ENCODE measurements around the gene LEPROT.

LEPROT gene

DNA sequence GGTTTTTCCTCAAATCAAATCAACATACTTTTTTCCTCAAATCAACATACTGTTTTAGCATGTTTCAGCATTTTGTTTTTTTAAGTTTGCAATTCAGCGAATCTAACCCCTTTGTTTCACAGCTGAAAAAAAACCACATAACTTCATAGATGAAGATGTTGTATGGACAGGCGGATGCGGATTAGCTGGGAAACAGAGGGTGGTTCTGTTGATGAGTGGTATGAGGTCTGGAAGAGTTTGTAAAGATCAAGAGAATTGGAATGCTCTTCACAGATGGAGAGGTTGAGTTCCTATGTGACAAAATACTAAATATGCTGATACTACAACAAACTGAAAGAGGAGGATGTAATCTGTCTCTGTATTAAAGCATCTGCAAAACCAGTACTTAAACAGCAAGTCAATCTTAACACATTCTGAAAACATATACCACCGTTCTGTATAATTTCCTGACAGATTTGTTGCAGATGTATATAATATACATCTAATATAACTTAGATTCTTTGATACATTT, 10.6 kb upstream of the LEPROT start:
- intact Hi-C loops (cut with DNase I) = no loop called here
- no peak for DNase-seq

DNA sequence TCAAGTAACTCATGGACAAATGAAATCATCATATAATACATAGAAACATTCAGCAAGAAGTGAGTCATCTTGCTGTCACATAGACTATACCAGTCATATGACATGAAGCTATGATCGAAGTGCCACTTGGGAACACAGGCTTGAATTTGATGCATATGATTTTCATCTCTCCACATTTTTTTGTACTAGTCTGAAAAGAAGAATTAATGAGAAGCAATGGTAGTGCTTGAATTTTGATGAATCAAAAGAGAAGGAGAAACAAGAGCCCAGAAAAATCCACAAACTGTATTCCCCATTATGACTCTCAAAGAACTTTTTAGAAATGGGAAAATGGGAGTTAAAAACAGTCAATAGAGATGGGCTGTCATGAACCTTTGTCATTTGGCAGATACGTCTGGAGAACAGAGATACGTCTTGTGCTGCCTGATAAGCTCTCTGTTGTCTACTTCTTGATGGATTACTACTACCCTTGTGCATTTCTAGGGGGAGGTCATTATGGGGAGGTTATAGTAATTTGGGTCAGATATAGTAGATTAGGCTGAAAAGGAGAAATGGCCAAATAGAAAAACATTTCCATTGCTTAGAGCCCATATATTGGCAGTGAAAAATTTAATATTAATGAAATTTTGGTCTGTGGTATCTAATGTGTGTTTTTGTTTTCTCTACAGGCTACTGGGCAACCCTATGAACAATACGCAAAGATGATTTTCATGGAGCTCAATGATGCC, 8.0 kb upstream of the LEPROT start:
- intact Hi-C loops (cut with DNase I) = no loop called here
- DNase-seq = no peak

DNA sequence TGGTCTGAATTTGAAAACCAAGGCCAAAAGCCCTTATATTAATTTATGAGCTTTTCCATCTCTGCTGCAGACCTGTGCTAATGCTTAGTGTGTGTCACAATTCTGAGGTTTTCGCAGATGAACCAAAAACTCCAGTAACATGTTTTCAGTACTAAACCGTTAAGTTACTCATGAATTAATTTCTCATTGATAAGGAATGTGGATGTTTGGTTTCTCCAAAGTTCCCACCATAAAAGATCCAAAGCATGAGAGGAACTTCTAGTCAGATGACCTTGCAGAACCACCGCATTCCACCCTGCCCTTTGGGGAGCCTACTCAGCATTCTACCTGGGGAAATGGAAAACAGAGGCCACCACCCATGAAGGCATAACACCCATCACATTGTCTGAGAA, 7.5 kb upstream of the LEPROT start:
- intact Hi-C loops (cut with DNase I) = no loop called here
- DNase-seq = no peak

DNA sequence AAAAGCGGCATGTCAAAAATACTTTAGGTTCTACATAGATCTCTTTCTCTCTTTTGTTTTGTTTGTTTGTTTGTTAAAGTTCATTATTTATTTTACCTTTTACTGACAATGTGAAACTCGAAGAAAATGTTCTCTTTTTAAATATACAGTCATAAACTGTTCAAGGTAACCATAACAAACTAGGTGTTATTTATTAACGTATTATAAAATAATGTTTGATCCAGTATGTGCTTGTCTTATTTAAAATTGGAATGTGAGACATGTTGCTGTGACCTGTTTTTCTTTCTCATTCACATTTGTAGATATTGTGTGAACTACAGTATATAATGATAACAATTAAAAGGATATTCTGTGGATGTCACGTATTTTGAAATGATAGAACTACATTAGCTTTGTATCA, 5.9 kb upstream of the LEPROT start:
- intact Hi-C loops (cut with DNase I) = no loop called here
- DNase-seq = no peak

DNA sequence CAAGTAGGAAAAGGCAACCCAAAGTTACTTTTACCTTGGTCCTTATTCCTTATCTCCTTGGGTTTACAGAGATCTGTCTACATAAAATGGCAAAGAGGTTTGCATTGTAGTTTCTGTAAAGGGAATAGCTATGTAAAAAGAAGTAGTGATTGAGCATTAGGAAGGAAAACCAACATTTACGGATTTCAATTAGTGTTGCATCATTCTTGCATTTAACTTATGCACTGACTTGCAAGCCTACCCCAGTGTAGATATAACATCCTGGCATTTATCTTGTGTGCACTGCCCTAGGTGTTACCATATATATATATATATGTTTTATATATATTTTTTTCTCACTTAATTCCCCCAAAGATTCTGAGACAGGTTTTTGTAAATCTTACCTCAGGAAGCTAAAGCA, 3.7 kb upstream of the LEPROT start:
- DNase-seq = no peak
- intact Hi-C loops (cut with DNase I) = no loop called here

DNA sequence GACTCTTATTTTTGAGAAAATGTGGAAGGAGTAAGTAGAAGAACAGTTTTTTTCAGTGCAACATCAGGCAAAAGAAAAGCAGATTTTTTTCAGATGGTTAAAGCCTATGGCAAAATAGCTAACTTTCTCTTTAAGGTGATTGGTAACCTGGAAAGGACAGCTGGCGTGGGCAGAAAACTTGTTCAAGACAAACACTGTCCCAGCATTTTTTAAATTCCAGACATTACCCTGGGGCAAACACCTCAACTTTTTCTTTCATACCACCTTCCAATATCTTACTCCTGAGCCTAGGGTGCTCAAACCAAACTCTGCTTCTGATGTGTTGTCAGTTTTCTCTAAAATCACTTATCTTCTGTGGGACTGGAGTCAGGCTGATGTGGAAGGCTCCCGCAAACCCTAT, 2.7 kb upstream of the LEPROT start:
- intact Hi-C loops (cut with DNase I) = no loop called here

DNA sequence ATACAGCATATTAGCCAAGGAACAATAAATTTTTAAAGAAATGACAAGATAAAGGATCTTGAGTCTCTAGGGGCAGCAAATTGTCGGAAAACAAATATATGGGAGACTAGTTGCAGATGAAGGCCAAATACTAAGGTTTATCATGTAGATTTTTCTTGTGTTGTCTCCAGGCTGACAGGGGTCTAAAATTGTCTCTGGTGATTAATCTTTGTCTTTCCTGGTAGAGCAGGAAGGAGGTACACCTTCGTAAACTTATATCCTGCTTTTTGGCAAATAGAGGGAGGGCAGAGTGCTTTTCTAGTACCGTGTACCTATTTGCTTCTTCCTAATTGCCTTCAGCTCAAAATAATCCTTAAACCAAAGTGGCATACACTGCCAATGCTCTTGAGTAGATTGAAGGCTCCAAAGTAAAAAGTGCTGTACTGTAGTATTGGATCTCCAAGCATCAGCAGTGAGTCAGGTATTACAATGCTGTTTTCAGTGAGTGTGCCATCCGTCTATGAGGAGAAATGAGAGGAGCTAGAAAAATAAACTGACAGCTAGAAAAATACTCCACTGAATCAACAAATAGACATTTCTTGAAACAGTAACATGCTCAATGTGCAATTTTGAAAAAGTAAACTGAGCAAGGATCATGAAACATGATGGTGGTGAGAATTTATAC, 1.8 kb upstream of the LEPROT start:
- intact Hi-C loops (cut with DNase I) = no loop called here
- DNase-seq = no peak

More for the DNA sequence above, 2.7 kb upstream of the LEPROT start:
- no peak for DNase-seq

DNA sequence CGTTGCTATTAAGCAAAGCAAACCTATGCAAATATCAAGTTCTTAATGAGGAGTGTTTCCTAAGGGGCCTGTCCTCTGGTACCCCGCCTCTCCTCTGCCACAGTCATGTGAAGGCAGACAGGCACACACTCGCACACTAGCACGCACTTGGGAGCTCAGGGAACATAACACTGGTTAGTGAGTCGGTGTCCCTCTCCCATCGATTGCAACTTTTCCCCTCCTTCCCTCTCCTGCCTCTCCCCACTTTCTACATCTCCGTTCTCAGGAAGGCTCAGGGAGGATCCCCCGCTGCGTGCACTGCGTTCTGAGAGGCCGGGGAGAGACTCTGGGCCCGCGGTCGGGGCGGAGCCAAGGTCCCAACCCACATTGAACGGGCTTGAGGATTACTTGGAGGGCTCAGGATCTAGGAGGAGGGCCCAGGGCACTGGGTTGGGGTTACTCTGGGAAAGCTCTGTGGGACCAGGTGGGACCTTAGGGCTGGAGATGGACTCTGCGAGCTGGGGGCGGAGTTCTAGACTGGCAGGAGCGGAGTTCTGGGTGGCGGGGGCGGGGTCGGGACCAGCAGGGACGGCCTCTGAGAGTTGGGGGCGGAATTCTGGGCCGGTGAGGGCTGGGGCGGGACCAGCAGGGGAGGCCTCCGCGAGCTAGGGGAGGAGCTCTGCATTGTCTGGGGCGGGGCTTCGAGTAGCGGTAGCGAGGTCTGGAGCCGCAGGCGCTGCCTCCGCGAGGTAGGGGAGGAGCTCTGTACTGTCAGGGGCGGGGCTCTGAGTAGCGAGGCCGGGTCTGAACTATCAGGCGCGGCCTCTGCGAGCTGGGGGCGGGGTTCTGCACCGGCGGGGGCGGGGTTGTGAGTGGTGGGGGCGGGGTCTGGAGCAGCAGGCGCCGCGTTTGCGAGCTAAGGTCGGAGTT, 533 bp upstream of the LEPROT start:
- DNase-seq = peak; percentile 89 to 100 (median 96)
- intact Hi-C loops (cut with DNase I) = loop anchor here (5.0 kb wide), 2 partner anchors 113 to 158 kb away; partner anchors contain the start of gene DNAJC6

DNA sequence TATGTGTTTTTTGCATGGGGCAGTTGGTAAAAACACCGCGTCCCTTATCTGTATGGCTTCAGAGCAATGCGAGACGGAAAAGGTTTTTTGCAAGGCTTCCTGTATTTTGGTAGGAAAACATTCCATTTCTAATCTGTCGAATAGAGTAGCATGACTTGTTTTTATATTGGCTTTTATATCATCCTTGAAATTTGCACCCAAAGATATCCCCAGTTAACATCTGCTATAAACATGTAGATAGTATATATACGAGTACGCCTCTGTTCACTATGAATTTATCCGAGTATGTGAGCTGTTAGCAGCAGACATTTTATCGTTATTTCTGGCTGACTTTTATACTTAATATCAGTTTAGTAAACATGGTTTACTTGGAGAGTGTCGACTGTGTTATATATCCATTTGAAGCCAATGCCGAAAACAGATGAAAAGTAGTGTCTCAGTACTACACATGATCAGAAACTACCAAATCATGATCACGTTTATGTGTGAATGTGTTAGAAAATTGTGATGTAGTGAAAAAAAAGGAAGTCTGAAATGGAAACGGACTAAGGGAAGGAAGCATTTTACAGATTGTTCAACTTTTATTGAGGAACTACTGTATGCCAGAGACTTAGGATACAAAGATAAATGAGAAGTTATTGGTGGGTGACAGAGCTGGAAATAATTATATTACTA, 1.0 kb downstream of the LEPROT start:
- intact Hi-C loops (cut with DNase I) = loop anchor here (5.0 kb wide), 2 partner anchors 114 to 159 kb away; partner anchors contain the start of gene DNAJC6
- no peak for DNase-seq

DNA sequence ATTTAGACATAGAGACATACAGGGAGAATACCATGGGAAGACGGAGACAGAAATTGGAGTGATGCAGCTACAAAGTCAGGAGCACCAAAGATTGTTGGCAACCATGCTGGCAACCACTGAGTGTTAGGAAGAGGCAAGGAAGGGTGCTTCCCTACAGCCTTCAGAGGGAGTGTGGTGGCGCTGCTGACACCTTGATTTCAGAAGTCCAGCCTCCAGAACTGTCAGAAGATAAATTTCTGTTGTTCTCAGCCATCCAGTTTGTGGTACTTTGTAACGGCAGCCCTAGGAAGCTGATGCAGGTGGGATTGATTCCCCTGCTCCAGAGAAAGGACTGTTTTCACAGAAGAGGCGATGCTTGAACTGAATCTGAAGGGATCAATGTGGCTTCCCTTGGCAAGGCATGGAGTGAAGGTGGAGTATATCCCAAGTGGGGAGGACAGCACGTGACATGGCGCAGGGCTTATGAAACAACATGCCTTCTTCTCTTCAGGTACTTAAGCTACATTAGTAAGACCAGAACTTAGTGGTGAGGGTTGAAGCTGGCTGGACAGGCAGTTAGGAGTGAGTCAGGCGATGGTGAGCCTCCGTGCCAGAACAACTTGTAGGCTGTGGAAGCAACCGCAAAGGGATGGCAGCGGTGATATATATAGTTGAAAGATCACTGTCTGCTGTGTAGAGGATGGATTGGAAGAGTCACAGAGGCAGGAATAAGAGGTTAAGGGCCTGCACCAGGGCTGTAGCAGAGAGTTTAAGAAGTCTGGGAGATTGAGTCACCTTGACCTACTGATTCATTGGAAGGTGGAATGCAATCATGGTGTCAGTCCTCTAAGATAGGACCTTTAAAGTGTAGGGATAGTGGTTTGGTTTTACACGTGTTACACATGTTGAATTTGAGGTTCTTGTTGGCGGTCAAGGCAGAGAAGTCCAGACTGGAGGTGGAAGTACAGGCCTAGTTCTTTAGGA, 2.1 kb downstream of the LEPROT start:
- intact Hi-C loops (cut with DNase I) = loop anchor here (5.0 kb wide), 2 partner anchors 115 to 160 kb away; partner anchors contain the start of gene DNAJC6
- DNase-seq = no peak

DNA sequence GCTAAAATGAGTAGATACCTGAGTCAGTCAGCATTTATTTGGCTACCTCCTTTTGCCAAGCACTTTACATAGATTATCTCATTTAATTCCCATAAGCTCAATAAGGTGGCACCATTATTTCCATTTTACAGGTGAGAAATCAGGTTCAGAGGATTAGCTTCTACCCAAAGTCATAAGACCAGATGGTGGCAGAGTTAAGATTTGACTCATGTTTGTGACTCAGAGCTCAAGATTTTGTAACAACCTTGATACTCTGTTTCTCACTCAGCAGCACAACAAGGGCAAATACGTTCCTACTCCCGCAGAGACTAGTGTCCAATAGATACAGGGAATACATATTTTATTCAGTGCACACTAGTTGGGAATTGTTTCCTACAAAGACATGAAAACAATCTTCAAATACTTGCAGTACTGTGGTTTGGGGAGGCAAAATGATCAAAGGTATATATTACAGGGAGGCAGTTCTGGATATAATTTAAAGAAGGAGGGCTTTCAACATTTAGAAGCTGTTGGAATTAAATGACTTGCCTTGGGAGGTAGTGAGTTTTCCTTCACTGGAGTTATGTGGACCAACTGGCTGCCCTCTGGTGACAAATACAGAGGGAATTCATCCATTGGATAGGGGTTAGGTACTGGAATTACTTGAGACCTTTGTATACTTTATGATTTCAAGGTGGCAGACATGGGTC, 3.6 kb downstream of the LEPROT start:
- no peak for DNase-seq
- intact Hi-C loops (cut with DNase I) = loop anchor here (5.0 kb wide), 2 partner anchors 117 to 162 kb away; partner anchors contain the start of gene DNAJC6

DNA sequence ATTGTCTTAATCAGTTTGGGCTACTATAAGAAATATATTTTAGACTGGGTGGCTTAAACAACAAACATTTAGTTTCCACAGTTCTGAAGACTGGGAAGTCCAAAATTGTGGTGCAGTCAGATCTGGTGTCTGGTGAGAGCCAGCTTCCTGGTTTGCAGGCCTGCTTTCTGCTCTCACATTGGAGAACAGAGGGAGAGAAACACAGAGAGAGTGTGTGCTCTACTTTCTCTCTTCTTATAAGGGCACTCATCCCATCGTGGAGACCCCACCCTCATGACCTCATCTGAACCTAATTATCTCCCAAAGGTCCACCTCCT, 4.1 kb downstream of the LEPROT start:
- DNase-seq = no peak
- intact Hi-C loops (cut with DNase I) = loop anchor here (5.0 kb wide), 2 partner anchors 117 to 162 kb away; partner anchors contain the start of gene DNAJC6

DNA sequence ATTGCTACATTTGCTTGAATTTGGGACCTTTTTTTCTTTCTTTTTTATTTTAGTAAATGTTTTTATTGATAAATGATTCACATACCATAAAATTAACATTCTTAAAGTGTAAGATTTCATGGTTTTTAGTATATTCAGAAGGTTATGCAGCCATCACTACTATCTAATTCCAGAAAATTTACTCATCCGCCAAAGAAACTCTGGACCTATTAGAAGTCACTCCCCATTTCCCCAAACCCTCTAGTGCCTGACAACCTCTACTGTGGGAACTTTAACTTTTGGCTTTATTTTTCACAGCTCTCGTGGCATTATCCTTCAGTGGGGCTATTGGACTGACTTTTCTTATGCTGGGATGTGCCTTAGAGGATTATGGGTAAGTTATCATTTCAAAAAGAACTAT, 4.5 kb downstream of the LEPROT start:
- no peak for DNase-seq
- intact Hi-C loops (cut with DNase I) = loop anchor here (5.0 kb wide), 1 partner anchor 183 kb away; no protein-coding TSS in a partner anchor

DNA sequence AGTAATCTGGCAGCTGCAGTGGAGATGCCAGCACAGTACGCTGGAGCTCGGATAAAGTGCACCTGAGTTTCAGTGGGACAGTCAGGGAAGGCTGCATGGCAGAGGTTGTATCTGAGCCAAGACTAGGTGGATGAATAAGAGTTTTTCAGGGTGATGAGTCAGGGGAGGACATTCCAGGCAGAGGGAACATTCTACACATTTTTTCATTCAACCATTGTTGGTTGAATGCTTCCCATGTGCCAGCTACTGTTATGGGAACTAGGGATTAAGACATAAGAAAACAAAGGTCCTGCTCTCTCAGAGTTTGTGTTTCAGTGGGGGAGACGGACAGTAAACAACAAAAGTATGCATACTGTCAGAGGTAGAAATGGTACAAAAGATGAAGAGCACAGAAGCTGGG, 5.2 kb downstream of the LEPROT start:
- intact Hi-C loops (cut with DNase I) = loop anchor here (5.0 kb wide), 1 partner anchor 183 kb away; no protein-coding TSS in a partner anchor
- DNase-seq = no peak

DNA sequence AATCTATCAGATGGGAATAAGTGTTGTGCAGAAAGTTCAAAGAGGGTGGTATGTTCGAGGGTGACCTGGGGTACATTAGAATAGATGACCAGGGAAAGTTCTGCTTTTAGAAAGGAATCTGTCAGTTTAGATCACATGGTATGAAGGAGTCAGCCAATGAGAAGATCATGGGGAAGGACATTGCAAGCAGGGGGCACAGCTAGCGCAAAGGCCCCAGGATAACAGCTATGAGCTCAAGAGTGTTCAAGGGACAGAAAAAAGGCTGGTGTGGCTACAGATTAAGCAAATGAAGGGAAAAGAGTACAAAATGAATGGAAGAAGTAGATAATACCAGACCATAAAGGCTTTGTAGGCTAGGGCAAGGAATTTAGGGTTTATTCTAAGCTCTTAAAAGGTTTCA, 8.6 kb downstream of the LEPROT start:
- no peak for DNase-seq
- intact Hi-C loops (cut with DNase I) = loop anchor here (5.0 kb wide), 1 partner anchor 187 kb away; no protein-coding TSS in a partner anchor

DNA sequence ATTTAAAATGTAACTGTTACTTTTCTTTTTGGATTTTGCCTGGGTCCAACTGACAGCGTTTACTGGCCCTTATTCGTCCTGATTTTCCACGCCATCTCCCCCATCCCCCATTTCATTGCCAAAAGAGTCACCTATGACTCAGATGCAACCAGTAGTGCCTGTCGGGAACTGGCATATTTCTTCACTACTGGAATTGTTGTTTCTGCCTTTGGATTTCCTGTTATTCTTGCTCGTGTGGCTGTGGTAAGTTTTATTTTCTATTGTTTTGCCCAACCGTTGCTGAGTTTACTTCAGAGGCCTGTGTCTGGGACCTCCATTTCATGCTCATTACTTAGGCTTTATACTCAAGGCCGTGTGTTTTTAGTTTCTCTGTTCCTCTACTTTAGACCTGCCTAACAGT, 9.3 kb downstream of the LEPROT start:
- intact Hi-C loops (cut with DNase I) = loop anchor here (5.0 kb wide), 1 partner anchor 188 kb away; no protein-coding TSS in a partner anchor
- DNase-seq = no peak

DNA sequence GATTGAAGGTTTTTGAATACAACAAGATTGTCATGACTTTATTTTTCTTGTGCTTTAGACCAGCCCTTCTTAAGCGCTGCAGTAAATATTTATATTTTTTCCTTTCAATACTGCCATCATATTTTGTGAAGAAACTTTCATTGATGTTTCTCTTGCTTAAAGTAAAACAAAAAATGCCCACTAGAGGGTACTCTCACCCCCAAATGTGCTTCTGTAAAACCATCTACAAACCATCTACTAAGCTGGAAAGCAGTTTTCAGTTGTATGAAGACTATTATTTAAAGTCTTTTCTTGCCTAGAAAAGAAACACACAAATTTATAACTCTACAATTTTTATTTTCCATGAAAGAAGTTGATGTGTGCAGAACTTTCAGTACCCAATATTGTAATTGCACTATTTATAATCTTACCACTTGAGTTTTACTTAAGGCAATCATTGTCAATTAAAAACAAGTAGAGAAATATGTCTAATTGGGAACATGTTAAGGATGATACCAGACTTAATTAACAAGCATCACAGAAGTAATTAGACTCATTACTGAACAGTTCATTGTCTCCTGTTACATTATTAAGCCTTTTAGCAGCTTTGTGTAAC, 10.7 kb downstream of the LEPROT start:
- no peak for DNase-seq
- intact Hi-C loops (cut with DNase I) = loop anchor here (1.0 kb wide), 1 partner anchor 256 kb away; no protein-coding TSS in a partner anchor

DNA sequence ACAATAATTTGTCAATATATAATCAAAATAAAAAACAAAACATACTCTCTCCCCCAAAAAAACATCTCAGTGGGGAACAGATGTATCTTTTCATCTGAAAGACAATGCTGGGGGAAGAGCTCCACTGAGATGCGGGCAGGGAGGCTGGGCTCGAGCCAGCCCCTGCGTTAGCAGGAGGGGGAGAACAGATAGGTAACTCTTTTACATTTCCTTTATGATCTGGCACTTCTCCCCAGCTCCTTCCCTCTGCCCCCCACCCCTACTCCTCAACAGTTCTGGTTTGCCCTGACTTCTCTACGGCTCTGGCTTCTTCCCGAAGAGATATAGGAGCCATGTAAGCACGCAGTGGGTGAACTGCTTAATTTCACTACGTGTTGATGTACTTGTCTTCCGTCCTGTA, 12.4 kb downstream of the LEPROT start:
- no peak for DNase-seq
- intact Hi-C loops (cut with DNase I) = no loop called here

Measured in posterior cingulate gyrus (tissue), 11 donors.